Midbrain (tissue), 1 donor: ENCODE measurements around the gene SLMAP.

ENCODE experiments used
- DNase-seq: peaks from one replicate; lab custom pipeline; 2025; lab: John Stamatoyannopoulos, UW

Gene SLMAP

DNA sequence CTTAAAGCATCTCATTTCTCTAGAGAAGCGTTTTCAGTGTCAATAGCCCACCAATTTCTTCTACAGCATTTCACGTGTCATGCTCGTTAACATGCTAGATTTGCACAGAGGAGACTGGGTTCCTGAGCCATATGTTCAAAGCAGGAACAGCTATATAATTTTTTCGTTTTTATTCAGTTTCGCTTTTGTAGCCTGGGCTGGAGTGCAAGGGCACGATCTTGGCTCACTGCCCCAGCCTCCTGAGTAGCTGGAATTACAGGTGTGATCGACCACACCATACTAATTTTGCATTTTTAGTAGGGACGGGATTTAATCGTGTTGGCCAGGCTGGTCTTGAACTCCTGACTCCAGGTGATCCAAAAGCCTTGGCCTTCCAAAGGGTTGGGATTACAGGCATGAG, 6.6 kb upstream of the SLMAP start:
- no peak for DNase-seq

DNA sequence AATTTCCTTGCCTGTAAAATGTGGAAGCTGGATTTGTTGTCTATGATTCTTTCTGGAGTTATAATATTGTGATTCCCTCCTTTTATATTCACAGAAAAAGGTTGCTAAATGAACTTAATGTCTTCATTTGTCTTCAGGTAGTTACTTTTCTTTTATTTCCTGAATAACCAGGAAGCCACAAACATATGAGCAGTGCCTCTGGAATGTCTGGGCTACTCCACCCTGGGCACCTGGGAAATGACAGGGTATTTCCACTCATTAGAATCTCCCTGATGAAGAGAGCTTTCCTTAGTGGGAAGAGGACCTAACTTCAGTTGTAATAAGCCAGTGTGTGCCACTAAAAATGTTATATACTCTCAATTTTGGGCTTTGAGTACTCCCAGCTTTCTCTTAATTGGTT, 3.8 kb upstream of the SLMAP start:
- DNase-seq, result no peak

DNA sequence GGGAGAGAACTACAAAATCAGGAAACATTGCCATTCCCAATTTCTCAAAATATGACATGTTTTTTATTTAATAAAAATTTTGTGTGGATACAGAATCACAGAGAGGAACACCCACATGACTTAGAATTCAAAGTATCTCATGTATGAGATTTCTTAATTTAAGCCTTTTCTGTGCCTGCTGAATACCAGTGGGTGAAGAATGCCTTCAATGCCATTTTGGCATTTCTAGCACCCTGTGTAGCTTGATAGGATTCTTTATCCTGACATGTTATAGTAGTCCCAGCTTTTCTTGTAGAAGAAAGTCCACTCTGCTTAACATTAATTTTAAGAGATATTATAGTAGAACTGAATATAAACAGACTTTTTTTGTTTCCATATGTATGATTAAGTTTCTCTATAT, 3.1 kb upstream of the SLMAP start:
- DNase-seq, result no peak

DNA sequence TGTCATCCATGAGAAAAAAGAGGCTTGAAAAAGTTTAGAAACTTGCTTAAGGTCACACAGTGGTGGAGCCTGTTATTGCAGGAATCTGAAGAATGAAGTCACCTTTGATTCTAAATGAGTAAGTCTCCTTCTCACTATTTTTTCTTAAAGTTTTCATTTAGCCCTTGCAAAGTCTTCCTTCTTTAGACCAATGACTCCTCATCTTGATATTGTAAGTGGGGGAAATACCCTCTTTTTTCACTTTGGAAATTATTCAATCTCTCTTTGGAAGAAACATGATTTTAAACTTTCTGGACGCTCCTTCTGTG, 787 bp upstream of the SLMAP start:
- no peak for DNase-seq

DNA sequence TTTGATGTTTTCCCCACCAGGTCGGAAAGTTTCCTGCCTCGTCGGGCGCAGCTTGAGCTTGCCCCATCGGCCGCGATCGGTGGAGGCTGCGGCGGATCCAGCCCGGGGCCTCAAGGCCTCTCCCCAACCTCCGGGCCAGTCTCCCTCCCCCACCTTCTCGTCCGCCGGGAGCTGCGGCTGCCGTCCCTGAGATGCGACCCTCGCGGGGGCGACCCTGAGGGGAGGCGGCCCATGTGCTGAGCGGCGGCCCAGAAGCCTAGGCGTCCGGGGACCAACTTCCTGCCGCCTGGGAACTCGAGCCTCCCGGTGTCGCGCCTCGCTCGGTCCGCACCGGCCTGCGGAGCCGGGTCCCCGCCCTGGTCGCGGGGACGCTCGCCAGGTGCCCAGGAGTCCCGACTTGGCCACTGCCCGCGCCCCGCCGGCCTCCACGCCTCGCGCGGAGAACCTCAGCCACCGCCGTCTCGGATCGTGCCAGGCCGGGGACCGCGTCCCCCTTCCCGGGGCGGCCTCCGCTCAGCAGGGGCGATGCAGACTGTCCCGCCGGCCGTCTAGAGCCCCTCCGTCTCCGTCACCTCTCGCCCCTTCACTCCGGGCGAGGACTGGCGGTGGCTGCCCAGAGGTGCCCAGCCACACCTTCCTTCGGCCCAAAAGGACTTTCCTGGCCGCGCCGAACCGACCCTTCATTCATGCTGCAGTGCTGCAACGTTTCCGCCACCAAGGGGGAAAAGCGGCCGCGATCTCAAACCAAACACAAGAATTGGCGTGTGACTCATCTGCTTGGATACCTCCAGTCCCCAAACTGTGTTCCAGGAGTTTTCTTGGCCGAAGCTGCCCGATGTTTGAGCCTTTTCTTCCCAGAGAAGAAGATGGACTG, 656 bp downstream of the SLMAP start:
- DNase-seq, result peak; percentile 16

DNA sequence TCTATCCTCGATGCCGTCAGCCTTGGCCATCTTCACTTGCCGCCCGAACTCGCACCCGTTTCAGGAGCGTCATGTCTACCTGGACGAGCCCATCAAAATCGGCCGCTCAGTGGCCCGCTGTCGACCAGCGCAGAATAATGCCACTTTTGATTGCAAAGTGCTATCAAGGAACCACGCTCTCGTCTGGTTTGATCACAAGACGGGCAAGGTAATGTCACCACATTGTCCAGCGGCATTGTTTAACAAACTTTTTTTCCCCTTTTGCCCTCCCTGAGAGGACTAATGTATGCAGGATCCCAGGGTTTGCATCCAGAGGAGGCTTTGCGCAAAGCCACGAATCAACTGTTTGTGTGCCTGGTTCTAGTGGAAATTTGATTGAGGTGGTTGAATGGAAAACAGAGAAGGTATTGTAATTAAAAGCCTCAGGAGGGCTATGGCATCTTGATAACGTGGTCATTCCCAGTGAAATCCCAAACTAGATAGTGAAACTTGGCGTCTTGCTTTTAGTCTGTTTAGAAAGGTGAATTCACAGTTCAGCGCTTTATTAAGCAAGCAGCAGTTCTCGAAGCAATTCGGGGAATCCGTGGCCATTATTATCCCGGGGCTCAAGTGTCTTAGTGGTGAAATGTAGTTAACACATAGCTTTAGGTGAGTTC, 1.7 kb downstream of the SLMAP start:
- DNase-seq, result no peak

DNA sequence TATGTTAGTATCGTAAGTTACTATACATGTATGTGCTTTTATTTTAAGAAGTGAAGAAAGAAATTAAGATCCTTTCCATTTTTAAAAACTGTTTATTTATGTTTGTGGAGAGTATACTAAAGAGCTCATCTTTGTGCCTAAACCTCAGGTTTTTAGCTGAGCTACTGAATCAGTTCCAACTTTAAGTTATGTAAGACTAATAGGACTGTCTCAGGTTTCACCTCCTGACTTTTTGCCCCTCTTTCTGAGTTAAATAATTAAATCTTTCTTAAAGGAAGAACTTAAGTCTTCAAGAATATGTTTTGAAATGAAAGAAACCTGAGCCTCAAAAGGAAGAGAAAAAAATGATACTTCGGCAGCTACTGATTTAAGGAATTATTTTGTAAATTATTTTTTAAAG, 2.6 kb downstream of the SLMAP start:
- DNase-seq, result no peak

DNA sequence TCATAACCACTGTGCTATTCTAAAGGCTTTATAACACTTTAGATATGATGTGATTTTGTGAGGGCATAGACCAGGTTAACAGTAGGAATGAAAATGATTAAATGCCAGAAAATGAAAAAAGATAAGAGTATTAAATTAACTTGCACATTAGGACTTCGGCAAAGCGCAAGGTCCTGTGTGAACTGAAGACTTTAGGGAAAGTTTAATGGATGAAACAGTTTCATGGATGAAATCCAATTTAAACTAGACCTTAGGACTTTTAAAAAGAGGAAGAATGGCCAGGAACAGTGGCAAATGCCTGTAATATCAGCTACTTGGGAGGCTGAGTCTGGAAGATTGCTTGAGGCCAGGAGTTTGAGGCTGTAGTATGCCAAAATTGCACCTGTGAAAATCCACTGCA, 8.7 kb downstream of the SLMAP start:
- no peak for DNase-seq

DNA sequence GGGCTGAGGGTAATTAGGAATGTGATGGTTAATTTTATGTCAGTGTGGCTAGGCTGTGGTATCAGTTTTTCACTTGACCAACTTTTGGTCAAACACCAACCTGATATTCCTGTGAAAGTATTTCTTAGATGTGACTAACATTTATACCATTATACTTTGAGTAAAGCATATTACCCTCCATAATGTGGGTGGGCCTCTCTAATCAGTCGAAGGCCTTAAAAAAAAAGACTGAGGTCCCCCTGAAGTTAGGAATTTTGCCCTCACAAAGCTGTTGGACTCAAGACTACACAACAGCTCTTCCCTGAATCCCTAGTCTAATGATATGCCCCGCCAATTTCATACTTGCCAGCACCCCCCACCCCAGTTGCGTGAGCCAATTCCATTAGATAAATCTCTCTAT, 12.5 kb downstream of the SLMAP start:
- DNase-seq, result no peak

DNA sequence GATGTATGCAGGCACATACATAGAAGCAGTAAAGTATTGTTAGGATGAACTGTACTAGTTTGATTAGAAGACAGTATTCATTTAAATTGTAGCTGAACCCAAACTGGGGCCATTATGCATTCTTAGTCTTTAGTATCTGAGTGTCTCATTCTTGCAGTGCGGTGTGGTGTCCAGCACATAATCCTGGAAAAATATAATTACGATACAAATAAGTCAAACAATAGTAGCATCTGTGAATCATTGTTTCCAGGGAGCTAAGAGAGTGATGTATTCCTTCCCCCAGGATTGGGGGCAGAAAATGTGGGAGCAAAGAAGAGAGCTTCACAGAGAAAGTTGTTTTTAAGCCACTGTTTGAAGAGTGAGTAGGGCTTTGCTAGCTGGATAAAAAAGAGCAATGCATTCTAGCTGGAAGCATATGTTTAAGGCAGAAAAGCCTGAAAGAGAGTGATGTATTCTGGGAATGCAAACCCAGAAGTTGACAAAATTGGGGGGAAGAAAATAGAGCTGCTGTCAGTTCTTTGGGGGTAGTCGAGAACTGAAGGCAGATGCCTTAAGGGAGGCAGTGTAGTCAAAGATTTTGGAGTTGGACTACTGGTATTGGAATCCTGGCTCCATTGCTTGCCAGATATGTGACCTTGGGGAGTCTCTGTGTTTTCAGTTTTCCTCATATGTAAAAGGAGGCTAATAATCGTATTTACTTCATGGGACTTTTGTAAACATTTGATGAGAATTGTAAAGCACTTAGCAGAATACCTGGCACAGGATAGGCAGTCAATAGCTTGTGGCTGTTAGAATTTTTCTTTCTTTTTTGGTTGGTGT, 14.1 kb downstream of the SLMAP start:
- no peak for DNase-seq

DNA sequence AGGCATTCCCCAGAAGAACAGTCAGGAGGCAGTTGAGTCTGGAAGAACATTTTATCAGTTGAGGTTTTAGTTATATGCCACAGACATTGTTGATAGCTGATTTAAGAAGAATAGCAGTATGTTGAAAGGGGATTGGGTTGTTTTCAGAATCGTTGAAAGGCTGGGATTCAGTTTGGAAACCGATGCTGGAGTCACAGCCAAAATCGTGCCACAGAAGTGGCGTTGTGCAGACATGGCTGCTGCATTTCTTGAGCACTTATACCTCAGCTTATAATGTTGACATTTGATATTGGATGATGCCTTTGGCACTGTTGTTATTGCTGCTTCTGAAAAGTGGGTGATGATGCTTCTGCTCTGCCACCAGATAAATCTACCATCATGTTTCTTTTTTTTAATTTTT, 16.1 kb downstream of the SLMAP start:
- no peak for DNase-seq

DNA sequence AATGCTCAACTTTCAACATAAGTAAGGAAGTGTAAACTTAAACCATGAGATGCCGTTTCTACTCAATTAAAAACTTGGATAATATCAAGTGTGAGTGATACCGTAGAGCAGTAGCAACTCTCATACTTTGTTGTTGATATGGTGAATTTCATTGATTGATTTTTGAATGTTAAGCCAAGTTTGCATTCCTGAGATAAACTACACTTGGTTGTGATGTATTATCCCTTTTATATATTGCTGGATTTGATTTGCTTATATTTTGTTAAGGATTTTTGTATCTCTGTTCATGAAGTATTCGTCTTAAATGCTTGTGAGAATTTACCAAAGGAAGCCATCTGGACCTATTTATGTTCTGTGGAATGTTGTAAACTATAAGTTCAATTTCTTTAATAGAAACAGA, 21.7 kb downstream of the SLMAP start:
- DNase-seq, result no peak

DNA sequence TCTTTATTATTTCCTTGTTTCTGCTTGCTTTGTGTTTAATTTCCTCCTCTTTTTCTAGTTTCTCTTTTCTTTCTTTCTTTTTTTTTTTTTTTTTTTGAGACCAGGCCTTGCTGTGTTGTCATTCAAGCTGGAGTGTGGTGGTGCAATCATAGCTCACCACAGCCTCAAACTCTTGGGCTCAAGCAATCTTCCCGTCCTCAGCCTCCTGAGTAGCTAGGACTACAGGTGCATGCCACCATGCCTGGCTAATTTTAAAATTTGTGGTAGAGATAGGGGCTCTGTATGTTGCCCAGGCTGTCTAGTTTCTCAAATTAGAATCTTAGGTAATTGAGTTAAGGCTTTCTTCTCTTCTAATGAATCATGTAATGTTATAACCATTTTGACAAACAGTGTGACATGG, 22.4 kb downstream of the SLMAP start:
- DNase-seq, result no peak

DNA sequence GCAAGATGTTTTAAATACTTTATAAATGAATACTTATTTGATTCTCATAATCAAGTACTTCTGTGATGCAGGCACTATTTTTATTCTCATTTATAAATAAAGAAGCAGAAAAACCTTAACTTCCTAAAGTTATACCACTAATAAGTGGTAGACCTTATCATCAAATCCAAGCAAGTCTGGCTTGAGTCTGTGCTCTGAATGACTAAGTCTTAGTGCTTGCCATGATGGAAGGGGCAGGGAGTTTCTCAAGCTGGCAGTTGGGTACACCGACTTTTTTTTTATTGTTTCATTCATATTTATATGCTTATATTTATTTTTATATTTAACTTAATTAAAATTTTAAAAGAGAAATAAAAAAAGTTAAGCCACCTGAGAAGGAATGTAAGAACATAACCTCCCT, 23.6 kb downstream of the SLMAP start:
- DNase-seq, result no peak

DNA sequence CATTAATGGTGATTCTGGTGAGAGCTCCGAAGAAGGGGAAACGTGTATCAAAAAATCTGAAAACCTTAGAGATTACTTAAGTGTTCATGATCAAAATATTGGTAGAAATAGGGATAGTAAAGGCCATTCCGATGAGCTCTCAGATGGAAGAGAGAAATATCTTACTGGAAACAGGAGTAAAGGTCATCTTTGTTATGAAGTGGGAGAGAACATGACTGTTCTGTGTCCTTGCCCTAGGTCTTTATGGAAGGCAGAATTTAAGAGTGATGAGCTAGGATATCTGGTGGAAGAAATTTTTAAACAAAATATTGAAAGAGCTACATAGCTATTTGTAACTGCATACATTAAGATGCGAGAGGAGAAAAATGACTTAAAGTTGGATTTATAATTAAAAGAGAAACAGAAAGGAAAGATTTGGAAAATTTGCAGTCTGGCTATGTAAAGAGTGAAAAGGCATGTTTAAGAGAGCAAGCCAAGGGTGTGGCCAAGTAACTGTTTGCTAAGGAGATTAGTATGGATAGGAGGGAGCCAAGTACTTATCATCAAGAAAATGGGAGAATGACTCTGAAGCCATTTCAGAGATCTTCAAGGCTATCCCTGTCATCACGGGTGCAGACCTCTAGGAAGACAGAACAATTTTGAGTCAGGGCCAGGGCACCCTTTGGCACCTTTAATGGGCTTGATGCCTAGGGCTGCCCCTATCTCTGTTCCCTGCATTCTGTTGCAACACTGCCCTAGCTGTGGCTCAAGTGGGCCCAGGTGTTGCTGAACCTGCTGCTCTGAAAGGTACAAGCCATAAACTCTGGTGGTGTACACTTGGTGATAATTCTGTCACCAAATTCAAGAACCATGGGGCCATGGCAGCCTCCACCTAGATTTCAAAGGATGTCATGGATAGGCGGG, 27.3 kb downstream of the SLMAP start:
- DNase-seq, result no peak

DNA sequence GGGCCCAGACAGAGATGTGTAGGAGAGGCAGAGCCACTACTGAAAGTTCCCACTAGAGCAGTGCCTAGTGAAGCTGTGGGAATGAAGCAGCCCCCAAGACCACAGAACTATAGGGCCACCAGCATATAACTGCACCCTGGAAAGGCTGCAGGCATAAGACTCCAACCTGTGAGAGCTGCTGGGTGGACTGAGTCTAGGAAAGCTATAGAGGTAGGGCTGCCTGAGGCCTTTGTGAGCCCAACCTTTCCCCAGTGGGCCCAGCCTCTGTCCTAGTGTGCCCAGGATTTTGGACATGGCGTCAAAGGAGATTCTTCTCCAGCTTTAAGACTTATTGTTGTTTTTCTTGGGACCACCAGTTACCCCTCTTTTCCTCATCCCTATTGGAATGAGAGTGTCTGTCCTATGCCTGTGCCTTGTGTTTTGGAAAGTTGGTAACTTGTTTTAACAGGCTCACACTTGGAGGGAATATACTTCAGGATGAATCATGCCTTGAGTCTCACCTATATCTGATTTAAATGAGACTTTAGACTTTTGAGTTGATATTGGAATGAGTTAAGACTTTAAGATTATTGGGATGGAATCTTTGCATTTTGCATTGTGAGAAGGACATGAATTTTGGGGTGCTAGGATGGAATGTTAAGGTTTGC, 28.1 kb downstream of the SLMAP start:
- no peak for DNase-seq

DNA sequence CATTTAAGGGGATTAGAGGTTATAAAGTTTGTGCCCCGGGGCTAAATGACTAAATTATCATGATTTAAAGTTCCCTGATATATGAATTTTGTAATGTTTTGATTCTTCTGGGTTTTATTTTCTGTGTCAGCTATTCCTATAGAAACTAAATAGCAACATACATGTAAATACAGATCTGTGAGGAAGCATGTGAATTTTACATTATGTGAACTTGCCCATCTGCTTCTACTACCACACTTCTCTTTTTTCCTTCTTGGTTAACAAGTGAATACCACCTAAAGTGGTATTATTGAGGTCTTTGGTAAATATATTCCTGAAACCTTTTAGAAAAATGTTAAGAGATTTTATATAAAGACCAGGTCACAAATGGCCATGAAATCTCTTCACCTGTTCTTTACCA, 29.3 kb downstream of the SLMAP start:
- DNase-seq, result no peak

DNA sequence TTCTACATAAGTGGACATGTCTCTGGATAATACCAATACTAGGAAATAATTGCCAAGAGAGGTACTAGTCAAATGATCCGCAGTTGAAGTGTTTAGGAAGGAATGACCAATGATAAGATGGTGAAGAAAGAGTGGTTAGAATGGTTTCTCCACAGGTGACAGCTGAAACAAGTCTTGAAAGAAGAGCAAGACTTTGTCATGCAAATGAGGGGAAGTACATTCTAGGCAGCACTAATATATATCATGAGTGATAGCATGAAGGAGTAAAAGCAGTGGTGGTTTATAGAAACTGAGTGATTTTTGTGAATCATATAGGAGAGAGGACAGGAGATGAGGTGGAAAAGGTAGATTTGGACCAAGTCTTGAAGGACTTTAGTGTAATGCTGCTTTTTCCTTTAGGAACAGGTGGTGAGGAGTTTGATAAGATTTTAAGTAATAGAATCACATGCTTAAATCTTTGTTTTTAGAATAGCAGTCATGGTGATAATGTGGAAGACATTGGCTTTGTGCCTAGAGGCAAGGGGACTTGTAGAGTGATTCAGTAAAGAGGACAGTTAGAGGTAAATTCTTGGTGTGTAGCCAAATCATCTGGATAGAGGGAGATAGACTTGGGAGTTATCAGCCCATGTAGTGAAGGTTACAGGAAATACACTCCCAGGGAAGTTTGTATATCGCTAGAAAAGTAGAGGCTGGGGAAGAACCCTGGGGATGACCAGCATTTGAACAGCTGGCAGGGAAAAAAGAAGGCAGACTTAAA, 31.9 kb downstream of the SLMAP start:
- no peak for DNase-seq

DNA sequence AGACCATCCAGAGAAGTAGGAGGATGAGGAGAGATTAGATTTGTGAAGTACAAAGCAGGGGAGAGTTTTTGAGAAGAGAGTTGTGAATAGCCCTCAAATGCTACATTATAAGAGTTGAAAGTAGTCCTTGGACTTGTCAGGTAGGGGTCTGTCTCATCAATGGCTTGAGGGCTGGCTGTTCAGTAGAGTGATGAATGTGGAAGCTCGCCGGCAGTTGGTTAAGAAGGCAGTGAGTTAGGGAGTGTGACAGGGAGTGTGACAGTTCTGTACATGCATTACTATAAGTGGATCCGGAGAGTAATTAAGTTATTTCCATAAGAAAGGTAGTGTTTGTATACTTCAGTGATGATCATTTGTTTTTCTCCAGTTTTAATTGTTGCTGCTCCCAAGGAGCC, 32.5 kb downstream of the SLMAP start:
- DNase-seq, result no peak

DNA sequence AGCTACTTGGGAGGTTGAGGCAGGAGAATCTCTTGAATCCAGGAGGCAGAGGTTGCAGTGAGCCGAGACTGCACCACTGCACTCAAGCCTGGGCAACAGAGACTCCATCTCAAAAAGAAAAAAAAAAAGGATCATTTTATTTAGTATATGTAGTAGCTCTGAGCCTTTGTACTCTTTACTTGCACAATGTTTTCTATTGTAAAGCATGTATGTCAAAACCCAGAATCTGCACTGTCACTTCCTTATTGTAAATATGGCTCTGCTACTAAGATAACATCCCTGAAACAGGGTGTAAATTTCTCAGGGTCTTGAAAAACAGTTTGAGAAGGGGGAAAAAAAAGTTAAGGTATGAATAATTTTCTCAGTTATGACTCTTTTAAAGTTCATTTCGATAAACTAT, 35.1 kb downstream of the SLMAP start:
- DNase-seq, result no peak

DNA sequence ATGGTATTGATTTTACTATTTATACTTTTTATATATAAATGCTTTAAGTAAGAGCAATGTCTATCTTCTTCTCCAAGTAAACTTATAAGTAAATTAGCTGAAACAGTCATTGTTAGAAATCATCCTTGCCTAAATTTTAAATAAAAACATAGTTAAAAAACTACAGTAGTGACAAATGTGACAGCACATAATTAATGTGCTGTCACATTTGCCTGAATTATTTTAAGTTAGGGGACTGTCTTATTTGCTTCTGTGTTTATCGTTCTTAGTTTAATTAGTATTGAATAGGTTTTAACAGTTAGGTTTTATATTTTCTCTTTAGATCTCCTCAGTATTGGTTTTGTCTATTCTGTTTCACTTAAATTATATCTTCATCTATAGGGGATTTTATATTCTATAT, 36.1 kb downstream of the SLMAP start:
- no peak for DNase-seq
